ENCODE results near the gene PGAM4.
"Not testable (repeated sequence)": the region's sequence is repeated elsewhere in the genome, so short reads cannot be mapped to it uniquely, and the experiment has no call there.

PGAM4 gene

GRCh38 chrX:77924320-77924859 lies 45.0 kb downstream of the PGAM4 start:
- no peak for DNase-seq

- no peak for DNase-seq
Observed at GRCh38 chrX:77922787-77923186, 46.7 kb downstream of the PGAM4 start.

GRCh38 chrX:77919370-77919769 lies 50.1 kb downstream of the PGAM4 start:
- DNase-seq, result not testable (repeated sequence)

- DNase-seq, result no peak
Observed at GRCh38 chrX:77918568-77918967, 50.9 kb downstream of the PGAM4 start.

Data from T1000 (cell line).